Esophagus muscularis mucosa (tissue), 3 donors: ENCODE results near the gene CLIC6.

ENCODE experiments used
- CTCF ChIP-seq, 3 experiments: fragments of 200-600 bp in 2 of 3; fragments of 450-650 bp in 1 of 3; sonication (generic) in 2 of 3; IDR thresholded peaks; one replicate each; pipeline ENCODE4 v1.5.1; 2017 to 2019; ENCODE audit warnings: antibody characterized with exemption in 3 of 3, mild to moderate bottlenecking in 2 of 3, moderate library complexity in 1 of 3
- POLR2A ChIP-seq: fragments of 450-650 bp; IDR thresholded peaks from one replicate; pipeline ENCODE4 v1.6.1; 2017; ENCODE audit warnings: antibody characterized with exemption, moderate library complexity, mild to moderate bottlenecking, low read depth

DNA sequence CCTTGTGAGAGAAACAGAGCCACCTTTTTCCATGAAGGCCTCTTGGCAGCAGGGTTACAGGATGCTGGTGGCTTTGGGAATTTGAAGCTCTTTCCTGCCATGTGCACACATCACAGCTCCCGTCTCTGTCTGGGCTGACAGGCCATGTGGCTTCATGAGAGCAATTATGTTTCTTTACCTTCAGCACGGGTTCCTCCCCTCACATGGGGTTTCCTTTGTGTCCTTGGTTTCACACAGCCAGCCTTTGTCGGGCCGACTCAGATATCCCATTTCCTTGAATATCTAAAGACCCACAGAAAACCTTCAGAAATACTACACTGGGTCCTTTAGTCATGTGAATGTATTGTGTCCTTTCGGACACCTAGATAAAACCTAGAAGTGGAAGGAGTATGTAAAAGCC is 7.1 kb downstream of the CLIC6 start:
- no peak for TF ChIP-seq CTCF (IDR thresholded peaks at IDR 0.05)
- TF ChIP-seq POLR2A = no peak
